ENCODE data around the gene LILRA5.
"Not testable (repeated sequence)": the region's sequence is repeated elsewhere in the genome, so short reads cannot be mapped to it uniquely, and the experiment has no call there.

The LILRA5 gene

DNA sequence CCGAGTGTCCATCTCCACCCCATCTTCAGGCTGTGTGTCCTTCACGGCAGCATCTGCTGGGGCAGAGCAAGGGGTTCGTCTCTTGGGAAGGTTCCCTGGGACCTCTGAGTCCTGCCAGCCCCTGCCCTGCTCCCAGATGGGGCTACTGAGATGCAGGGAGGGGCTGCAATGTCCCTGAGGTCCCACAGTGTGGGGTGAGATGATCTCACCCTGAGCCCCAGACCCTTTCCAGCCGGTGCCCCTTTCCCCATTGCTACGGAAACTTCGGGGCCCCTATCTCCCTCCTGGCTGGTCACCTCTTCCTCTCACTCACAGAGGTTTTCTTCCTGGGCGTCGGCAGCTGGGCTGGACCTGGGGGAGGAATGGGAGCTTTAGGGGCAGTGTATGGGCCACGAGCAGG, 37.0 kb downstream of the LILRA5 start:
- TF ChIP-seq POLR2A (IDR thresholded peaks at IDR 0.05; ENCODE audit: low read depth, low read length) (no peak), TAF1 (IDR thresholded peaks at IDR 0.05; ENCODE audit: borderline replicate concordance, low read depth, low read length) (no peak), POLR2AphosphoS5 (IDR thresholded peaks at IDR 0.05; ENCODE audit: low read depth, low read length) (no peak)
- DNase-seq (ENCODE audit: insufficient read length): no peak
- no peak for FAIRE-seq

DNA sequence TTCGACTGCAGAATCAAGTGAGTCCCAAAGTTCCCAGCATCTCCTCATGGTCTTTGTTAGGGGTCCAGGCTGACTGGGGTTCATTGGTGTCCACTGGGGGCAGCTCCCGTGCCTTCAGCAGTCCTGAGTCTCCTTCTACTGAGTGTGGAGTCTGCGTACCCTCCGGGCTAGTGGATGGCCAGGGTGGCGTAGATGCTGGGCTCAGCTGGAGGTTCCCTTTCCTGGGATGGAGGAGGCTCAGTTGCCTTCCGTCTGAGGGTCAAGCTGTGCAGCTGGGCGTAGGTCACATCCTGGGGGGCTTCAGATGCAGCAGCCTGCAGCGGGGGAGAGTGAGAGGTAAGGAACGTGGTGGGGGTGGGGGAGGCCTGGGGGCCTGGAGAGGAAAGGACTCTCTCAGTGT, 38.5 kb downstream of the LILRA5 start:
- DNase-seq (ENCODE audit: insufficient read length); FAIRE-seq: not testable (repeated sequence)

DNA sequence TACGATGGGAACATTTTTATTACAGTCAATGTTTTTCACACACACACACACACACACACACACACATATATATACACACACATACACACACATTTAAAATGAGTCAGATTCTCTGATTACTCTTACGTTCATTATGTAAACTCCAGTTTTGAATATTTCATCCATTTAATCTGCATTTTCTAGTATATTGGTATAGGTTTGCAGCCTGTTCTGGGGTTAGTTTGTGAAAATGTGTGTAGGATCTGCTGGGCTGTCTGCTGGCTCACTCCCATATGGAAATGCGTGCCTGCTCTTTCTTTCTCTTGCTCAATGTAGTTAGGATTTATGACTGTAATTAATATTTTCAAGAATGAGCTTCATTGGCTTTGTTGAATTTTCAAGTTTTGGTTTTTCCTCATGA, 39.1 kb downstream of the LILRA5 start:
- TF ChIP-seq POLR2A (IDR thresholded peaks at IDR 0.05; ENCODE audit: low read depth, low read length) (no peak), POLR2AphosphoS5 (IDR thresholded peaks at IDR 0.05; ENCODE audit: low read depth, low read length) (no peak), TAF1 (IDR thresholded peaks at IDR 0.05; ENCODE audit: borderline replicate concordance, low read depth, low read length) (no peak)
- no peak for DNase-seq (ENCODE audit: insufficient read length)
- no peak for FAIRE-seq

DNA sequence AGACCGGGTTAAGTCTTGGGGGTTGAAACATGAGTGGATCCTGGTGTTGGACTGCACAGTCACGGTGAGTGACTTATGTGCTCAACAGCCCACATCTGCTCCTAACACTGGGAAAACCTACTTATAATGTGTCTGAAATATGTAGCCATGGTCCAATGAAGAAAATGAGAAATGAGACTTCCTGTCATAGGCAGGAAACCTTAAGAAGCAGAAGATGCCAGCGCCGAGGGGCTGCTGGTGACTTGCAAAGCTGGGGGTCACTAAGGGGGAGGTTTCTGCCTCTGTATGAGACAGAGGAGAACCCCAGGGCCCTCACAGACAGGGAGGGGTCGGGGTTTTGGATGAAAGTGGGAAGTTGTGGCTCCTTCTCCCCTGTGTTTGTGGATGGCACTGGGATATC, 40.8 kb downstream of the LILRA5 start:
- not testable (repeated sequence) for FAIRE-seq; DNase-seq (ENCODE audit: insufficient read length)

DNA sequence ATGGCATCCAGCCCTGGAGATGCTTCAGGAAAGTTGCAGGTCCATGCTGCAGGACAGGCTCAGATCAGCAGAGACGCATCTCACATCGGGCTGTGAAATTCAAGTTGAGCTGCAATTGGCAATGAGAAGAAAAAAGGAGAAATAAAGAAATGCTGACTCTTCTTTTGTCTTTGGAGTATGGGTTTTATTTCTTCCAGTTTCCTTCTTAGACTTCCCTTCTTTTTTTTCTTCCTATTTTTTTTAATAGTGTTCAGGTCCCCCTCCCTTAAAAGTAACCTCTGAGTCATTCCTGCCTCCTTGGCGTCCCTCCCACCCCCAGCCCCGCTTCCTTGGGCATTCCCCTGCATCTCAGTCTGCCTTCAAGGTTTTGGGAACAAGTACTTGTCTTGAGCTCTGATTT, 41.4 kb downstream of the LILRA5 start:
- DNase-seq (ENCODE audit: insufficient read length); FAIRE-seq: not testable (repeated sequence)

DNA sequence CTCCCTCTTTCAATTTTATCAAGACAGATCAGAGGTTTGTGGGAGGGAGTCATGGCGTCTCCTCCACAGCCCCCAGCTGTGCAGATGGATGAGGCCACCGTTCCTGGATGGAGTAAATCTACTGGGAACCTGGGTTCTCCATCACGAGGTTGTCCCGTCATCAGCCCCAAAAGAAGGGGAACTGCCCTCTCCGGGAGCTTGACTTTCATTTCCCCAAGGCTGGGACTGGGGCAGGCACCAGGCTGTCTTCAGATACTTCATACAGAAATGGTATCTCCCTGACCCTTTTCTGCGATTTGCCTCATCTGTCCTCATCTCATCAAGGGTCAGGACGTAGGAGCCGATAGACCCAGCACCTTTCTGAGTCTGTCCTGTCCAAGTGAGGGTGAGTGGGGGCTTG, 41.9 kb downstream of the LILRA5 start:
- FAIRE-seq (no peak), DNase-seq (ENCODE audit: insufficient read length) (no peak)
- TF ChIP-seq POLR2AphosphoS5 (IDR thresholded peaks at IDR 0.05; ENCODE audit: low read depth, low read length): no peak
- no peak for TF ChIP-seq POLR2A (IDR thresholded peaks at IDR 0.05; ENCODE audit: low read depth, low read length)
- no peak for TF ChIP-seq TAF1 (IDR thresholded peaks at IDR 0.05; ENCODE audit: borderline replicate concordance, low read depth, low read length)

DNA sequence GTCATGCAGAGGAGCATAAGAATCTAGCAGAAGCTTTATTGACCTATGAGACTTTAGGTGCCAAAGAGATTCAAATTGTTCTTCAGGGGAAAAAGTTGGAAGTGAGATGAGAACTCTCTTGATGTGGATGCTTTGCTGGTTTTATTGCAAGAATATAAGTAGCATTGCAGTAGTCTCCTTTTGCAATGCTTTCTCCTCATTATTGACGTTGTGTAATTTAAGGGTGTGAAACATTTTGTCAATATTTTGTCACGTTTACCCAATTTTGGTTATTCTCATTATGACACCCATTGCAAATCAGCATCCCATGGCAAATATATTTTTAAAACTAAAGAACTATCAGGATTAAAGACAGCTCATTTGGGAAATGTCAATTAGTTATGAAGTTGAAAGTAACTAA, 44.0 kb downstream of the LILRA5 start:
- DNase-seq (ENCODE audit: insufficient read length) (no peak), FAIRE-seq (no peak)
- TF ChIP-seq TAF1 (IDR thresholded peaks at IDR 0.05; ENCODE audit: borderline replicate concordance, low read depth, low read length) (no peak), POLR2A (IDR thresholded peaks at IDR 0.05; ENCODE audit: low read depth, low read length) (no peak), POLR2AphosphoS5 (IDR thresholded peaks at IDR 0.05; ENCODE audit: low read depth, low read length) (no peak)

DNA sequence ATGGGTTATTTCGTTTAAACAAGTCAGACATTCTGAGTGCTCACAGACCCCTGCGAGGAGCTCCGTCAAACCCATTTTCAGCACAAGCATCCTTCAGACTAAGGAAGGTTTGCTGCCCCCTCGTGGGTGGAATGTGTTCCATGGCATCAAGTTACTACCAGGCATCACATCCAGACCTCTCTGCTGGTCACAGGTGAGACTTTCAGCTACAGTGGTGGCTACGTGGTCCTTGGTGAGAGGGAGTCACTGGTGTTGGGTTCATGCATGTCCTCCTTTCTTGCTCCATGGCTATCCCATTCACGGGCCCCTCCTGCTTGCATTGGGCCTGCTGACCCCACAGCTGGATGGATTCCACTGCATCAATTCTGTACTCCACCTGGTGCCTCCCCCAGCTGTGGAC, 46.8 kb downstream of the LILRA5 start:
- TF ChIP-seq TAF1 (IDR thresholded peaks at IDR 0.05; ENCODE audit: borderline replicate concordance, low read depth, low read length) (no peak), POLR2AphosphoS5 (IDR thresholded peaks at IDR 0.05; ENCODE audit: low read depth, low read length) (no peak), POLR2A (IDR thresholded peaks at IDR 0.05; ENCODE audit: low read depth, low read length) (no peak)
- FAIRE-seq: peak; percentile 88
- no peak for DNase-seq (ENCODE audit: insufficient read length)

DNA sequence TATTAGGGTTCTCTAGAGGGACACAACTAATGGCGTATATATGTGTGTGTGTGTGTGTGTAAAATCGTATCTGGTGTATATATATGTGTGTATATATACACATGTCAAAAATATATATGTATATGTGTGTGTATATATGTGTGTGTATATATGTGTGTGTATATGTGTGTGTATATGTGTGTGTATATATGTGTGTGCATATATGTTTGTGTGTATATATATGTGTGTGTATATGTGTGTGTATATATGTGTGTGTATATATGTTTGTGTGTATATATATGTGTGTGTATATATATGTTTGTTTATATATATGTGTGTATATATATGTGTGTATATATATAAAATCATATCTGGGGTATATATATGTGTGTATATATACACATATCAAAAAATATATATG, 50.5 kb downstream of the LILRA5 start:
- FAIRE-seq (no peak), DNase-seq (ENCODE audit: insufficient read length) (no peak)
- TF ChIP-seq TAF1 (IDR thresholded peaks at IDR 0.05; ENCODE audit: borderline replicate concordance, low read depth, low read length) (no peak), POLR2A (IDR thresholded peaks at IDR 0.05; ENCODE audit: low read depth, low read length) (no peak), POLR2AphosphoS5 (IDR thresholded peaks at IDR 0.05; ENCODE audit: low read depth, low read length) (no peak)

DNA sequence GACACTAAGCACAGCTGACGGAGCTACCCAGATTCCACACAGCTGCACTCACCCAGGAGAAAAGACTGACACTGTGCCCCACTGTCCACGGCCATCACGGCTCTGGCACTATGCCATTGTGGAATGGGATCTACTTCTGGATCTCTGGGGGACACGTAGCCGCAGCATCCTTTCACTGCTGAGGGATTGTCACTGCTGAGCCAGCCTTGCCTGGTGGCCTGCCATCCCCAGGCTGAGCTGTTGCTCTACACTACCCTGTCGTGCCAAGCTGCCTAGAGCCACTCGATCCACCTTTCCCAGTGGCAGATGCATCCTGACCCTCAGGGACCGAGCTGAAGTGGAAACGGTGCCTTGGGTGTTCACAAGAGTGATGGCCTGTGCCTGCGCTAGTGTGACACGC, 50.9 kb downstream of the LILRA5 start:
- DNase-seq (ENCODE audit: insufficient read length) (no peak), FAIRE-seq (no peak)
- no peak for TF ChIP-seq TAF1 (IDR thresholded peaks at IDR 0.05; ENCODE audit: borderline replicate concordance, low read depth, low read length)
- no peak for TF ChIP-seq POLR2AphosphoS5 (IDR thresholded peaks at IDR 0.05; ENCODE audit: low read depth, low read length)
- TF ChIP-seq POLR2A (IDR thresholded peaks at IDR 0.05; ENCODE audit: low read depth, low read length): no peak

DNA sequence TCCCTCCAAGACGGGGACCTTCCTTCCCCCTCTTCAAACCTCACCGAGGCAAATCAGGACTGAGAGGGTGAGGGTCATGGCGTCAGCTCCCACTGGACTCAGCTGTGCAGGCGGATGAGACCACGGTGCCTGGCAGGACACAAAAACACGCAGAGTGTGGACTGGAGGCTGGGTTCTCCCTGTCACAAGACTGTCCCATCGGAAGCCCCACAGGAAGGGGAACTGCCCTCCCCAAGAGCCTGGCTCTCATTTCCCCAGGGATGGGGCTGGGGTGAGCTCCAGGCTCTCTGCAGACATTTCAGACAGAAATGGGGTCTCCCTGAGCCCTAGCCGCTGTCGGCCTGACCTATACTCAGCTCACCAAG, 55.9 kb downstream of the LILRA5 start, which contains the start of gene LILRB5:
Gene LILRB5 (minus strand): TSS at position 158 of the 365 bp plus-strand sequence. CDS start 80 bp downstream, at position 78.
- no peak for FAIRE-seq
- TF ChIP-seq POLR2AphosphoS5 (IDR thresholded peaks at IDR 0.05; ENCODE audit: low read depth, low read length) (no peak), TAF1 (IDR thresholded peaks at IDR 0.05; ENCODE audit: borderline replicate concordance, low read depth, low read length) (no peak), POLR2A (IDR thresholded peaks at IDR 0.05; ENCODE audit: low read depth, low read length) (no peak)
- DNase-seq (ENCODE audit: insufficient read length): no peak
